Mononuclear cell (primary cell): Measurements from ENCODE around the gene GNAS-AS1. TPM values are rescaled to one million over a fixed set of nuclear protein-coding genes. Genes with fewer than 3 reads are reported as not detected.

Experiments used
- H3K27me3 ChIP-seq: 2 replicates; pipeline ENCODE4 v1.6.0; 2011; ENCODE audit warnings: low read length, control low read depth; ENCODE audit not compliant: insufficient read depth
- H3K4me1 ChIP-seq: 2 replicates; pipeline ENCODE4 v1.5.1; 2011; ENCODE audit warnings: mild to moderate bottlenecking, low read length, control low read depth; ENCODE audit not compliant: insufficient read depth
- H3K4me3 ChIP-seq: 2 replicates; pipeline ENCODE4 v1.5.1; 2011; ENCODE audit warnings: mild to moderate bottlenecking, low read length, moderate library complexity
- H3K9me3 ChIP-seq: 2 replicates; pipeline ENCODE4 v1.5.1; 2011; ENCODE audit warnings: low read depth, mild to moderate bottlenecking, control low read depth, low read length
- total RNA-seq: library from RNA; depleted of rRNA; stranded (reverse); fragments of >200 nt; gene quantifications from one replicate; pipeline ENCODE4 v1.2.3, GENCODE V29; 2012

The GNAS-AS1 gene
- total RNA-seq, 1 donor: 0.10 TPM

DNA sequence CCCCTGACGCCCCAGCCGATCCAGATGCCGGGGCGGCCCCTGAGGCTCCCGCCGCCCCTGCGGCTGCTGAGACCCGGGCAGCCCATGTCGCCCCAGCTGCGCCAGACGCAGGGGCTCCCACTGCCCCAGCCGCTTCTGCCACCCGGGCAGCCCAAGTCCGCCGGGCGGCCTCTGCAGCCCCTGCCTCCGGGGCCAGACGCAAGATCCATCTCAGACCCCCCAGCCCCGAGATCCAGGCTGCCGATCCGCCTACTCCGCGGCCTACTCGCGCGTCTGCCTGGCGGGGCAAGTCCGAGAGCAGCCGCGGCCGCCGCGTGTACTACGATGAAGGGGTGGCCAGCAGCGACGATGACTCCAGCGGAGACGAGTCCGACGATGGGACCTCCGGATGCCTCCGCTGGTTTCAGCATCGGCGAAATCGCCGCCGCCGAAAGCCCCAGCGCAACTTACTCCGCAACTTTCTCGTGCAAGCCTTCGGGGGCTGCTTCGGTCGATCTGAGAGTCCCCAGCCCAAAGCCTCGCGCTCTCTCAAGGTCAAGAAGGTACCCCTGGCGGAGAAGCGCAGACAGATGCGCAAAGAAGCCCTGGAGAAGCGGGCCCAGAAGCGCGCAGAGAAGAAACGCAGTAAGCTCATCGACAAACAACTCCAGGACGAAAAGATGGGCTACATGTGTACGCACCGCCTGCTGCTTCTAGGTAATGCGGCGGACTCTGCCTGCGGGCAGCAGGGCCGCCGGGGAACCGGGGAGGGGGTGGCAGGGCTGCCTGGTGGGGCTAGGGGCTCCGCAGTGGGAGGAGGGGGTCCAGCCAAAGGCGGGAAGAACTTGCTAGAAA lies 4.2 kb upstream of the GNAS-AS1 start:
- Histone ChIP-seq H3K4me1 (no peaks in the 10 kb centered on the region), H3K9me3 (no peaks in the 10 kb centered on the region), H3K4me3 (no peak overlapping the region), H3K27me3 (peaks cover 70% of the 10 kb centered on the region)

DNA sequence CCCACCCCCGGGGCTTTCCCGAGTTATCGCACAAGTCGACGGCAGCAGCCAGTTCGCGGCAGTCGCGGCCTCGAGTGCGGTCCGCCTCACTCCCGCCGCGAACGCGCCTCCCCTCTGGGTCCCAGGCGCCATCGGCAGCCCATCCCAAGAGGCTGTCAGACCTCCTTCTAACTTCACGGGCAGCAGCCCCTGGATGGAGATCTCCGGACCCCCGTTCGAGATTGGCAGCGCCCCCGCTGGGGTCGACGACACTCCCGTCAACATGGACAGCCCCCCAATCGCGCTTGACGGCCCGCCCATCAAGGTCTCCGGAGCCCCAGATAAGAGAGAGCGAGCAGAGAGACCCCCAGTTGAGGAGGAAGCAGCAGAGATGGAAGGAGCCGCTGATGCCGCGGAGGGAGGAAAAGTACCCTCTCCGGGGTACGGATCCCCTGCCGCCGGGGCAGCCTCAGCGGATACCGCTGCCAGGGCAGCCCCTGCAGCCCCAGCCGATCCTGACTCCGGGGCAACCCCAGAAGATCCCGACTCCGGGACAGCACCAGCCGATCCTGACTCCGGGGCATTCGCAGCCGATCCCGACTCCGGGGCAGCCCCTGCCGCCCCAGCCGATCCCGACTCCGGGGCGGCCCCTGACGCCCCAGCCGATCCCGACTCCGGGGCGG lies 3.4 kb upstream of the GNAS-AS1 start:
- H3K27me3 ChIP-seq: peaks cover 72% of the 10 kb centered on the region
- no peaks in the 10 kb centered on the region for H3K4me1 ChIP-seq
- no peak overlapping the region for H3K4me3 ChIP-seq
- H3K9me3 ChIP-seq: no peaks in the 10 kb centered on the region

- H3K27me3 ChIP-seq: peaks cover 68% of the 10 kb centered on the region
These were observed 2.8 kb upstream of the GNAS-AS1 start for GRCh38 chr20:58853466-58853865.

DNA sequence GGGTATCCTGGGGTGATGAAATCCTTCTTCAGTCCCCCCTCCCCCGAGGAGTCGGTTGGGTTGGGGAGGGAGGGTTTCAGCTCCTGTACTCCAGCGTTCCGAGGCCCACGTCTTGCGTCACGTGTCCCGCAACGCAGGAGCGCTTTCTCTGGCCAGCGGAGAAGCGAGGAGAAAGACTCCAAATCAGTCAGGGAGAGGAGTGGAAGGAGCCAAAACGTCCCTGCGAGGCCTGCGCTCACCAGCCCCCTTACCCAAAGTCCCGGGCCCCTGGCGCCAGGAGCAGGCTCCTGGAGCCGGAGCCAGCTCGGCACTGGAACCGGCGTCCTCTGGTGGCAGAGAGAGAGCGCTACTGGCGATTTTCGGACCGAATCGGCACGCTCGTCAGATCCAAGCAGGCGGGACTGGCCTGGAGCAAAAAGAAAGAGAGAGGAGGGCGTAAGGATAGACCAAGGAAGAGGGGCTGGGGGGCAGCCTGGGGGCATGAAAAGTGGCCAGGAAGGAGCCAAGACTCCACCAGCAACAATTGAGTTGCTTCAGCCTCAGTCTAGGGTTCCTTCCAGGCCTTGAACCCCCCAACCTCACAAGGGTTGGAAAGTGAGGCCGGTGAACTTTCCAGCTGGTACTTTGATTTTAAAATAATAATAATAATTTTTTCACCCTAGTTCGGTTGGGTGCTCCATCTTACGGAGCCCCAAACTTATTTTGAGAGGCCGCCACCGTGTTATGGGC lies 2.0 kb upstream of the GNAS-AS1 start, which contains the start of gene GNAS:
Gene GNAS (plus strand): TSS at position 174 of the 729 bp plus-strand sequence.
- peaks cover 61% of the 10 kb centered on the region for H3K27me3 ChIP-seq
- H3K4me3 ChIP-seq: no peak within 1 kb of the TSS
- H3K9me3 ChIP-seq: no peaks in the 10 kb centered on the region
- H3K4me1 ChIP-seq: peaks cover 2% of the 10 kb centered on the region

More at GRCh38 chr20:58853466-58853865, 2.8 kb upstream of the GNAS-AS1 start:
- no peak overlapping the region for H3K4me3 ChIP-seq
- H3K9me3 ChIP-seq: no peaks in the 10 kb centered on the region
- no peaks in the 10 kb centered on the region for H3K4me1 ChIP-seq

DNA sequence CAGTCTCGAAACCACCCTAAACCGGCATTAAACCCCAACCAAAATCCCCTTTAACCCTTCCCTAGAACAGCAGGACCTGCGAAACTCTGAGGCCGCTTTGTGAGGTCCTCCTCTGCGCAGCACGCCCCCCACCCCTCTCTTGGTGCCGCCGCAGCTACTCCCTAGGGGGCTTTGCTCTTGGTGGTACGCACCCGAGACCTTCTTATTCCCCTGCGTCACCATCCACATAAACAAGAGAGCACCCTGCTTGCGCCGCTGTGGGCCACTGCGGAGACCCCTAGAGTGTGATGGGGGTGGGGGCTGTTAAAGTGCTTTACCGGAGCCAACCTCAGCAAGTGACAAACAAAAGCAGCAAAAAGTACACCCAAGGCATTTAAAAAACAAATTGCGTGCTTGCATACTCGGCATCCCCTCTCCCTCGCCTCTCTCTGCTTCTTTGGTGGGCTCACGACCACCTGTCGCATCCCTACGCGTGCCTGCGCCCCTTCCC lies 1.3 kb upstream of the GNAS-AS1 start:
- H3K27me3 ChIP-seq: peaks cover 54% of the 10 kb centered on the region
- no peak overlapping the region for H3K4me3 ChIP-seq
- peaks cover 9% of the 10 kb centered on the region for H3K4me1 ChIP-seq
- H3K9me3 ChIP-seq: no peaks in the 10 kb centered on the region

DNA sequence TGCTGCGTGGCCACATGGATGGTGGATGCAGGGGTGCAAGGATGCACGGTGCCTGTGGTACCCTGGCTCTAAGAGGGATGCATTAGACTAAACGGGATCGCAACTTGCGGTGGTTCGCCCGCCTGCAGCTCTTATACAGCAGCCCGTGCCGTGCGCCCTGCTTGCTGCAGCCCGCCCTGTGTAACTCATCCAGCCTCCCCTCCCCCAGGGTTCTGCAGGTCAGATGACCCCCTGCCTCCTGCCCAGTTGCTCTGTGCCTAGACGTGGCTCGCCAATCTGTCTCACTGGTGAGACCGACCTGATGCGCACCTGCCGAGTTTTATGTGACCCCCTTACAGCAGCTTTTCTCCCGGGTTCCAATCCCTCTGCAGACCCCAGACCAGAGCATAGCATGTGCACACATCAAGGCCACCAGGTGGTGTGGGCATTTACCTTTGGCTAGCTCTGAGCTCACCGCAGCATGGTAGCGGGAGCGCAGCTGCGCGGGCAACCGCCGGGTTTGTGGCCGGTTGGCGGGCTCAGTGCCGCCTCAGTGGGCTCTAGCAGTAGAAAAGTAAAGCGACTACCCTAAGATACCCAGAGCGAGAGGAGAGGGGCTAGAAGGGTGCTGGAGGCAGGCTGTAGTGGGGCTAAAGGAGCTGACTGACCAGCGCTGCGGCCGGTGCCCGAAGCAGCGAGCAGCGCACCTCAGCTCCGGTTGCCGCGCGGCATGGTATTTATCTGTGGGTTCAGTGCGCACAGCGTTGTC lies 693 bp upstream of the GNAS-AS1 start:
- Histone ChIP-seq H3K4me3 (peak overlapping the region; percentile 9), H3K27me3 (peaks cover 50% of the 10 kb centered on the region), H3K9me3 (no peaks in the 10 kb centered on the region), H3K4me1 (peaks cover 13% of the 10 kb centered on the region)

GRCh38 chr20:58847463-58847862 lies 3.2 kb downstream of the GNAS-AS1 start:
- H3K9me3 ChIP-seq: no peaks in the 10 kb centered on the region
- H3K4me3 ChIP-seq: no peak overlapping the region
- peaks cover 13% of the 10 kb centered on the region for H3K4me1 ChIP-seq
- peaks cover 54% of the 10 kb centered on the region for H3K27me3 ChIP-seq

GRCh38 chr20:58845706-58846105 lies 5.0 kb downstream of the GNAS-AS1 start:
- H3K27me3 ChIP-seq: peaks cover 54% of the 10 kb centered on the region
- H3K4me3 ChIP-seq: no peak overlapping the region
- H3K9me3 ChIP-seq: no peaks in the 10 kb centered on the region
- peaks cover 13% of the 10 kb centered on the region for H3K4me1 ChIP-seq

DNA sequence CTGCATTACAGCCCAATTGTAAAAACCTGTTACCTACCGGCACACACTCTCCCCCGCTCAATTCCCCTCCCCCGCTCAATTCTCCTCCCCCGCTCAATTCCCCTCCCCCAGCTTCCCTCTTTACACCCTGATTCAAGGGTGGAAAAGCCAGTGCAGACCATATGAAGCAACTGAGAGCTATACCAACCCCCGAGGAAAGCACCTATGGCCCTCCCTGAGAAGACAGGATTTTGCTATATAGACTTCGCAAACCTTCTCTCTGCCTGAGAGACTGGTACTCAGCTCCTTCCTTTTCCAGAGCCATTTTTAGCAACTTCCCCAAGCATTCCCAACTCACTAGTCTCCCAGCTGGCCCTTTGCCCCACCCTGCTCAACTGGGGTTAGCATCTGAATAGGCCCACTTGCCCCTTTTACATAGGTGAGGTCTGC lies 7.6 kb downstream of the GNAS-AS1 start:
- Histone ChIP-seq H3K4me3 (no peak overlapping the region), H3K27me3 (peaks cover 56% of the 10 kb centered on the region)

GRCh38 chr20:58842276-58842675 lies 8.4 kb downstream of the GNAS-AS1 start:
- Histone ChIP-seq H3K4me3 (no peak overlapping the region), H3K27me3 (peaks cover 56% of the 10 kb centered on the region), H3K4me1 (peaks cover 7% of the 10 kb centered on the region), H3K9me3 (no peaks in the 10 kb centered on the region)

More for the DNA sequence above, 7.6 kb downstream of the GNAS-AS1 start:
- Histone ChIP-seq H3K4me1 (peaks cover 13% of the 10 kb centered on the region), H3K9me3 (no peaks in the 10 kb centered on the region)

- no peaks in the 10 kb centered on the region for H3K9me3 ChIP-seq
- H3K4me1 ChIP-seq: peaks cover 1% of the 10 kb centered on the region
- H3K27me3 ChIP-seq: peaks cover 56% of the 10 kb centered on the region
- no peak overlapping the region for H3K4me3 ChIP-seq
These were observed 9.0 kb downstream of the GNAS-AS1 start for GRCh38 chr20:58841539-58842264.

DNA sequence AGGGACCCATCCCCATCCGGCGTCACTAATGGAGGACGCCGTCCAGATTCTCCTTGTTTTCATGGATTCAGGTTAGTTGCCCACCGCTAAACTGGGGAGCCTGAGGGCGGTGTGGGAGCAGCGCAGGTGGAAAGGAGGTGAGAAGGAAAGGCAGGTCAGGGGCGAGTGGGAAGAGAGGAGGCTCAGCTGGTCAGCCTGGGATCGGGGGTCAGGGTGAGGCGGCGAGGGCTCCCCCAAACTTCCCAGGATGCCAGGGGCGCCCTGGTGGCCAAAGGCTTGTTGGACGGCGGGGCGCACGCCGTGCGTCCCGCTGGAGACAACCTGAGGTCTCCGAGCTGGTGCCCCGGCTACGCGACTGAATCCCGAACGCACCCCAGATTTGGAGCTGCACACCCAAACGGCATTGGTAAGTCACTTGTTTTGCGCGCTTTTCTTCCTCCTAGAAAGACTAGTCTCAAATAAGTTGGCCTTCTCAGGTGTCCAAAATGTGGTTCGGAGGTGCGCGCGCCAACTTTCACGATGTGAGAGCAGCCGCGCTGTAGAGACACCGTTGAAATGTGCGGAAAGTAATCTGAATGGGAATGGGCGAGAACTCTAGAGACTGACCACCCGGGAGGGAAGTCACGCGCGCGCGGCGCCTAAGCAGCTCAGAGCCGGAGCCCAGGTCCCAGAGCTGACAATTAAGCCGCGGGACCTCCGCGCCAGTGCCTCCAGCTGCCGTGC lies 9.7 kb downstream of the GNAS-AS1 start:
- Histone ChIP-seq H3K4me1 (no peaks in the 10 kb centered on the region), H3K27me3 (peaks cover 51% of the 10 kb centered on the region), H3K4me3 (no peak overlapping the region), H3K9me3 (no peaks in the 10 kb centered on the region)

DNA sequence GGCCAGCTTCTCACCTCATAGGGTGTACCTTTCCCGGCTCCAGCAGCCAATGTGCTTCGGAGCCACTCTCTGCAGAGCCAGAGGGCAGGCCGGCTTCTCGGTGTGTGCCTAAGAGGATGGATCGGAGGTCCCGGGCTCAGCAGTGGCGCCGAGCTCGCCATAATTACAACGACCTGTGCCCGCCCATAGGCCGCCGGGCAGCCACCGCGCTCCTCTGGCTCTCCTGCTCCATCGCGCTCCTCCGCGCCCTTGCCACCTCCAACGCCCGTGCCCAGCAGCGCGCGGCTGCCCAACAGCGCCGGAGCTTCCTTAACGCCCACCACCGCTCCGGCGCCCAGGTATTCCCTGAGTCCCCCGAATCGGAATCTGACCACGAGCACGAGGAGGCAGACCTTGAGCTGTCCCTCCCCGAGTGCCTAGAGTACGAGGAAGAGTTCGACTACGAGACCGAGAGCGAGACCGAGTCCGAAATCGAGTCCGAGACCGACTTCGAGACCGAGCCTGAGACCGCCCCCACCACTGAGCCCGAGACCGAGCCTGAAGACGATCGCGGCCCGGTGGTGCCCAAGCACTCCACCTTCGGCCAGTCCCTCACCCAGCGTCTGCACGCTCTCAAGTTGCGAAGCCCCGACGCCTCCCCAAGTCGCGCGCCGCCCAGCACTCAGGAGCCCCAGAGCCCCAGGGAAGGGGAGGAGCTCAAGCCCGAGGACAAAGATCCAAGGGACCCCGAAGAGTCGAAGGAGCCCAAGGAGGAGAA lies 10.5 kb downstream of the GNAS-AS1 start:
- Histone ChIP-seq H3K27me3 (peaks cover 48% of the 10 kb centered on the region), H3K4me3 (no peak overlapping the region), H3K9me3 (no peaks in the 10 kb centered on the region), H3K4me1 (no peaks in the 10 kb centered on the region)
